IPS-15b (cell line): ENCODE results near the gene TNFAIP2.

Experiments used
- H3K27me3 ChIP-seq: one replicate; pipeline ENCODE4 v1.6.1; 2013; ENCODE audit warnings: low read length; ENCODE audit not compliant: control insufficient read depth, insufficient read depth
- H3K36me3 ChIP-seq: one replicate; pipeline ENCODE4 v1.6.1; 2013; ENCODE audit warnings: low read length; ENCODE audit not compliant: control insufficient read depth, insufficient read depth
- H3K4me1 ChIP-seq: one replicate; pipeline ENCODE4 v1.6.1; 2013; ENCODE audit warnings: mild to moderate bottlenecking, low read length; ENCODE audit not compliant: control insufficient read depth, insufficient read depth
- H3K4me3 ChIP-seq: one replicate; pipeline ENCODE4 v1.5.1; 2013; ENCODE audit warnings: low read depth, low read length
- H3K9ac ChIP-seq: one replicate; pipeline ENCODE4 v1.6.1; 2013; ENCODE audit warnings: low read depth, mild to moderate bottlenecking, low read length
- H3K9me3 ChIP-seq: one replicate; pipeline ENCODE4 v1.6.1; 2013; ENCODE audit warnings: mild to moderate bottlenecking, low read length; ENCODE audit not compliant: control insufficient read depth, insufficient read depth

The TNFAIP2 gene

DNA sequence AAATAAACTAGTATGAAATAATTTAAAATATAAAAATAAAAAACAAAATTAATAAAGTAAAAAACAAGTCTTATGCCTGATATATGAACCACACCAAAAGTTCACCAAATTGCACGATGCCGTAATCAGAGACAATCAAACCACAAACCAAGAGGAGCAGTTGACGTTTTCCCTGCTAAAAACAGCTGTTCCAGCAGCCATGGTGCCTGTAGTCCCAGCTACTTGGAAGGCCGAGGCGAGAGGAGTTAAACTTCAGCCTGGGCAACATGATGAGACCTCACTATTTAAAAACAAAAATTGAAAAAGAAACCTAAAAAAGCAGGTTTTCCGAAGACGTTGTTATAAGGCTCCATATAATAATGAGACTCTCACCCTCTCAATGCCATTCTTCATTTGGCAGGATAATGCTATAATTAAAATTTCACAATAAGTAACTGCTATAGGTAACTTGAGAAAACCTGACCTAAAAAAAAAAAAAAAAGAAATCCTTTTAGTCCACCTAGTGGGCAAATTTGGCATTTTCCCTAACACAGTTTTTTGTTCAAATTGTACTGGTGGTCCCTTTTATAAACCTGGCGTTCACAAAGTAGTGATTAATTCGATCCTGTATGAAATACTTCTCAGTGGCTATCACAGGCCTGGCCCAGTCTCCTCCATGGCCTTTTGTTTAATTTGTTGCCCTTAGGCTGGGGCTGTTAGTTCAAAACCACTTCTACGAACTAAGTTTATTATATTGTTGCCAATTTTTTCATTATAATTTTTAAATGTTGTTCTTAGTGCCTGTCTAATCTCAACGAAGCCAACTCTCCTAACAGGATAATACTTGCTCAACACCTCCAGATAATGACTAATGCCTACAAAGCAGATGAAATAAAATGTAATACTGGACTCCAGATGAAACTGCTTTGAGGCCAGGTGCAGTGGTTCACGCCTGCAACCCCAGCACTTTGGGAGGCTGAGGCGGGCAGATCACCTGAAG is 62.1 kb downstream of the TNFAIP2 start:
- H3K9me3 ChIP-seq, result no peaks in the 10 kb centered on the region
- H3K27me3 ChIP-seq, result peaks cover 19% of the 10 kb centered on the region
- peaks cover 9% of the 10 kb centered on the region for H3K4me1 ChIP-seq
- H3K4me3 ChIP-seq, result no peak overlapping the region
- H3K36me3 ChIP-seq, result no peaks in the 10 kb centered on the region
- H3K9ac ChIP-seq, result no peak overlapping the region

DNA sequence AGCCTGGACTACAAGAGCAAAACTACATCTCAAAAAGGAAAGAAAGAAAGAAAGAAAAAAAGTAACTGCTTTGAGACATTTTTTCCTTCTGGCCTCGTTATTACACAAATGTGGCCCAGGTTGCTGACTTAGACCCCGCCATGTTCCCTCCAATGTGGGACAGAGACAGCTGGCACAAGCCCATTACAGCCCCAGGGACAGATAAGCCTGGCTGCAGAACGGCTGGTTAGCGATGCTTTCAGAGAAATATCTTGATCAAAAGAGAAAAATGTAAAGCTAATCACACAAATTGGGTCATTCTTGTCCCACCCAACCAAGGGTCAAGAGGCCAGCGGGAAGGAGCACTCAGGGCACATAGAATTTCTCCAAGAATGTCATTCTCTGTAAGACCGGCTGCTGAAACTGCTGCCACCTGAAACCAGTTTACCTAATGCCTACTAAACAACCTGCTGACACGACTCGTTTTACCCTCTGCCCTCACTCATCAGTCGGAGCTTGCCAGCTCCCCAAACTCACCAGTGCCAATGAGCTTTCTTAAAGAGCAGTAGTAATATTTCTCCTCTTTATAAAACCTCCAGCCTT is 63.1 kb downstream of the TNFAIP2 start:
- Histone ChIP-seq H3K36me3 (no peaks in the 10 kb centered on the region), H3K9ac (no peak overlapping the region), H3K4me3 (no peak overlapping the region), H3K9me3 (no peaks in the 10 kb centered on the region), H3K27me3 (peaks cover 25% of the 10 kb centered on the region), H3K4me1 (peaks cover 9% of the 10 kb centered on the region)
